HFFc6 (cell line): ENCODE results near the gene KIAA0232. TPM values are rescaled to one million over a fixed set of nuclear protein-coding genes. Genes with fewer than 3 reads are reported as not detected.
"Not testable (repeated sequence)": the region's sequence is repeated elsewhere in the genome, so short reads cannot be mapped to it uniquely, and the experiment has no call there.

Experiments used
- DNase-seq: peaks from one replicate; pipeline ENCODE4 v3.0.0-alpha.2; 2018
- H3K27ac Mint-ChIP-seq: 2 replicates; pipeline ENCODE4 v1.8.0; 2020; ENCODE audit warnings: mild to moderate bottlenecking, mixed read lengths
- H3K27me3 Mint-ChIP-seq: 2 replicates; pipeline ENCODE4 v1.8.0; 2021; ENCODE audit warnings: mild to moderate bottlenecking, moderate library complexity, mixed read lengths; ENCODE audit not compliant: insufficient read depth
- H3K36me3 Mint-ChIP-seq: 2 replicates; pipeline ENCODE4 v1.8.0; 2021; ENCODE audit warnings: low read depth, mixed read lengths
- H3K4me1 Mint-ChIP-seq: 2 replicates; pipeline ENCODE4 v1.8.0; 2020; ENCODE audit warnings: low read depth, mixed read lengths
- H3K4me3 Mint-ChIP-seq: 2 replicates; pipeline ENCODE4 v1.8.0; 2020; ENCODE audit warnings: mild to moderate bottlenecking, moderate library complexity, mixed read lengths
- H3K9me3 Mint-ChIP-seq: 2 replicates; pipeline ENCODE4 v1.8.0; 2020; ENCODE audit warnings: mild to moderate bottlenecking, mixed read lengths
- CTCF ChIP-seq: fragments of 200-600 bp; sonication (generic); IDR thresholded peaks from 2 replicates; pipeline ENCODE4 v1.5.0; 2021; ENCODE audit warnings: antibody characterized with exemption, mild to moderate bottlenecking
- total RNA-seq, 6 experiments: library from RNA; stranded (reverse); fragmentation: NEBNext Ultra II Directional; extraction: Animal tissue kit (Norgen Biotek cat#: 25700); gene quantifications; 2 replicates in 1 of 6; 3 replicates in 5 of 6; pipeline ENCODE4 v1.2.3, GENCODE V29; 2021

Gene KIAA0232
- total RNA-seq, 6 experiments from 2014 or later, result 15.2 to 21.2 (median 19.0) TPM

GRCh38 chr4:6900181-6900812, 117.8 kb downstream of the KIAA0232 start:
- H3K36me3 Mint-ChIP-seq, result no peaks in the 10 kb centered on the region
- H3K9me3 Mint-ChIP-seq, result no peaks in the 10 kb centered on the region
- no peaks in the 10 kb centered on the region for H3K4me1 Mint-ChIP-seq
- no peak for DNase-seq
- H3K27me3 Mint-ChIP-seq, result peaks cover 18% of the 10 kb centered on the region
- TF ChIP-seq CTCF, result no peak
- H3K27ac Mint-ChIP-seq, result no peak overlapping the region
- no peak overlapping the region for H3K4me3 Mint-ChIP-seq

- no peak overlapping the region for H3K27ac Mint-ChIP-seq
- no peak overlapping the region for H3K4me3 Mint-ChIP-seq
- no peak for TF ChIP-seq CTCF
- H3K27me3 Mint-ChIP-seq, result peaks cover 18% of the 10 kb centered on the region
- no peak for DNase-seq
- H3K36me3 Mint-ChIP-seq, result no peaks in the 10 kb centered on the region
- H3K9me3 Mint-ChIP-seq, result no peaks in the 10 kb centered on the region
- no peaks in the 10 kb centered on the region for H3K4me1 Mint-ChIP-seq
Measured at GRCh38 chr4:6900956-6901355, 118.4 kb downstream of the KIAA0232 start.

GRCh38 chr4:6901669-6902317, 119.3 kb downstream of the KIAA0232 start:
- no peak for TF ChIP-seq CTCF
- Mint-ChIP-seq H3K4me1 (no peaks in the 10 kb centered on the region), H3K36me3 (no peaks in the 10 kb centered on the region), H3K27ac (no peak overlapping the region), H3K27me3 (peaks cover 18% of the 10 kb centered on the region), H3K4me3 (no peak overlapping the region), H3K9me3 (no peaks in the 10 kb centered on the region)
- DNase-seq, result no peak

GRCh38 chr4:6902318-6903042, 120.0 kb downstream of the KIAA0232 start:
- Mint-ChIP-seq H3K27me3 (peaks cover 14% of the 10 kb centered on the region), H3K4me1 (0 out of 2 replicates have a peak, but pooled peaks cover under 1% of the 10 kb centered on the region), H3K27ac (no peak overlapping the region), H3K4me3 (no peak overlapping the region), H3K36me3 (no peaks in the 10 kb centered on the region), H3K9me3 (no peaks in the 10 kb centered on the region)
- no peak for DNase-seq
- TF ChIP-seq CTCF, result no peak

- no peak overlapping the region for H3K27ac Mint-ChIP-seq
- peaks cover 21% of the 10 kb centered on the region for H3K4me1 Mint-ChIP-seq
- H3K36me3 Mint-ChIP-seq, result no peaks in the 10 kb centered on the region
- no peak for TF ChIP-seq CTCF
- H3K4me3 Mint-ChIP-seq, result no peak overlapping the region
- no peak for DNase-seq
- H3K27me3 Mint-ChIP-seq, result peaks cover 10% of the 10 kb centered on the region
- no peaks in the 10 kb centered on the region for H3K9me3 Mint-ChIP-seq
Measured at GRCh38 chr4:6905516-6906445, 123.3 kb downstream of the KIAA0232 start.

GRCh38 chr4:6906486-6906885, 124.0 kb downstream of the KIAA0232 start:
- H3K27me3 Mint-ChIP-seq, H3K9me3 Mint-ChIP-seq, H3K36me3 Mint-ChIP-seq, H3K4me3 Mint-ChIP-seq, DNase-seq, H3K27ac Mint-ChIP-seq: not testable (repeated sequence)
- peaks cover 22% of the 10 kb centered on the region for H3K4me1 Mint-ChIP-seq
